GM12878 (cell line): ENCODE results near the gene RPSA. TPM values are rescaled to one million over a fixed set of nuclear protein-coding genes. Genes with fewer than 3 reads are reported as not detected.

Experiments
- ATAC-seq: fragments of 200-7000 bp; cut with Tn5 transposase; 3 replicates; pipeline ENCODE4 v1.9.1; 2020; ENCODE audit warnings: mild to moderate bottlenecking, moderate library complexity
- BruUV-seq: library from RNA; stranded (reverse); fragments of 400-500 nt; replicated peaks from 2 replicates; lab custom pipeline; 2021; lab: Mats Ljungman, UMichigan
- CTCF ChIA-PET: fragments of 300-600 bp; sonication (Branson Sonifier 250); formaldehyde crosslinking; extraction: SDS; loops from one replicate; lab custom pipeline; 2021; ENCODE audit warnings: inconsistent platforms; lab: Yijun Ruan, JAX
- POLR2A ChIA-PET: fragments of 350-600 bp; formaldehyde crosslinking; extraction: SDS; loops from one replicate; lab custom pipeline; 2021; ENCODE audit warnings: inconsistent platforms; lab: Charles Lee
- RAD21 ChIA-PET: fragments of 300-600 bp; sonication (Branson Sonifier 250); formaldehyde crosslinking; loops from one replicate; lab custom pipeline; 2023; ENCODE audit warnings: antibody characterized with exemption; ENCODE audit not compliant: unreplicated experiment; lab: Charles Lee
- SMC1A ChIA-PET: fragments of 300-600 bp; sonication (Branson Sonifier 250); formaldehyde crosslinking; loops from one replicate; lab custom pipeline; 2023; ENCODE audit not compliant: unreplicated experiment, uncharacterized antibody; lab: Charles Lee
- DNase-seq: peaks from one replicate; pipeline ENCODE4 v3.0.0-alpha.2; 2011; ENCODE audit warnings: low read depth, low spot score
- FAIRE-seq: peaks from 3 replicates; lab custom pipeline; 2011; peaks lifted over from hg19 to GRCh38; lab: Jason Lieb, UNC
- H2AFZ ChIP-seq: 2 replicates; pipeline ENCODE4 v1.6.0; 2011; ENCODE audit warnings: low read depth, low read length, control low read depth; ENCODE audit not compliant: control insufficient read depth
- H3K27ac ChIP-seq: 2 replicates; pipeline ENCODE4 v1.5.1; 2011; ENCODE audit warnings: control low read depth; ENCODE audit not compliant: control insufficient read depth, insufficient read depth
- H3K27me3 ChIP-seq, 2 experiments: replicated peaks in 1 of 2; 2 replicates each; pipeline versions ENCODE4 v1.6.0 to v1.6.1; 2011; ENCODE audit warnings: low read length in 1 of 2; ENCODE audit not compliant: control insufficient read depth in 2 of 2, insufficient read depth in 2 of 2
- H3K36me3 ChIP-seq, 2 experiments: 2 replicates each; pipeline ENCODE4 v1.5.1; 2011; ENCODE audit warnings: low read length in 1 of 2; ENCODE audit not compliant: control insufficient read depth in 2 of 2, insufficient read depth in 2 of 2
- H3K4me1 ChIP-seq: 2 replicates; pipeline ENCODE4 v1.6.1; 2011; ENCODE audit warnings: mild to moderate bottlenecking, low read length, moderate library complexity, mixed read lengths; ENCODE audit not compliant: control insufficient read depth, insufficient read depth
- H3K4me2 ChIP-seq: 2 replicates; pipeline ENCODE4 v1.6.0; 2011; ENCODE audit warnings: control low read depth; ENCODE audit not compliant: control insufficient read depth, insufficient read depth
- H3K4me3 ChIP-seq: fragments of 200-600 bp; sonication (generic); 2 replicates; pipeline ENCODE4 v1.5.1; 2016
- H3K79me2 ChIP-seq: 2 replicates; pipeline ENCODE4 v1.6.0; 2011; ENCODE audit warnings: low read length; ENCODE audit not compliant: control insufficient read depth, insufficient read depth
- H3K9ac ChIP-seq: 2 replicates; pipeline ENCODE4 v1.8.0; 2011; ENCODE audit warnings: low read length, control low read depth, mixed read lengths; ENCODE audit not compliant: control insufficient read depth, insufficient read depth
- H3K9me3 ChIP-seq: replicated peaks from 3 replicates; pipeline ENCODE4 v1.5.1; 2011; ENCODE audit warnings: mild to moderate bottlenecking, low read length; ENCODE audit not compliant: control insufficient read depth, insufficient read depth
- H4K20me1 ChIP-seq: 2 replicates; pipeline ENCODE4 v1.6.0; 2011; ENCODE audit not compliant: control insufficient read depth, insufficient read depth
- CEBPZ ChIP-seq: fragments of 150-350 bp; IDR thresholded peaks from 2 replicates; pipeline ENCODE4 v1.6.1; 2016; ENCODE audit warnings: low read depth, low read length
- CHD1 ChIP-seq: IDR thresholded peaks from 2 replicates; pipeline ENCODE4 v1.6.1; 2012; ENCODE audit warnings: low read depth, low read length, improper control_type of control experiment
- ETV6 ChIP-seq, 2 experiments: fragments of 450-650 bp in 1 of 2; IDR thresholded peaks in 1 of 2; conservative IDR thresholded peaks in 1 of 2; 2 replicates each; pipeline ENCODE4 v1.6.1; 2014; ENCODE audit warnings: antibody characterized with exemption in 1 of 2, borderline replicate concordance in 1 of 2, low read depth in 1 of 2, mild to moderate bottlenecking in 1 of 2, moderate library complexity in 1 of 2
- MLLT1 ChIP-seq: fragments of 450-650 bp; IDR thresholded peaks from 2 replicates; pipeline ENCODE4 v1.6.1; 2016; ENCODE audit warnings: mild to moderate bottlenecking
- MYC ChIP-seq: IDR thresholded peaks from 2 replicates; pipeline ENCODE4 v1.6.1; 2011; ENCODE audit warnings: mild to moderate bottlenecking, low read length, moderate library complexity, inconsistent platforms; ENCODE audit not compliant: insufficient read depth, insufficient replicate concordance, insufficient read length, severe bottlenecking
- NFYB ChIP-seq: IDR thresholded peaks from 2 replicates; pipeline ENCODE4 v1.6.1; 2011; ENCODE audit warnings: low read depth, mild to moderate bottlenecking, low read length, improper control_type of control experiment, moderate library complexity; ENCODE audit not compliant: insufficient read depth
- NR2F1 ChIP-seq: fragments of 450-650 bp; conservative IDR thresholded peaks from 2 replicates; pipeline ENCODE4 v1.6.1; 2017; ENCODE audit warnings: mild to moderate bottlenecking
- PML ChIP-seq: IDR thresholded peaks from 2 replicates; pipeline ENCODE4 v1.6.1; 2012; ENCODE audit warnings: low read length, inconsistent platforms
- RELA ChIP-seq: fragments of 450-650 bp; IDR thresholded peaks from 2 replicates; pipeline ENCODE4 v1.8.0; 2014; ENCODE audit warnings: borderline replicate concordance; ENCODE audit not compliant: partially characterized antibody
- SUPT20H ChIP-seq: IDR thresholded peaks from 2 replicates; pipeline ENCODE4 v1.6.1; 2011; ENCODE audit warnings: low read depth, mild to moderate bottlenecking, low read length, moderate library complexity, borderline replicate concordance; ENCODE audit not compliant: control insufficient read depth
- ZBTB40 ChIP-seq: fragments of 450-650 bp; IDR thresholded peaks from 2 replicates; pipeline ENCODE4 v1.6.1; 2016; ENCODE audit warnings: mild to moderate bottlenecking, moderate library complexity, borderline replicate concordance
- ZSCAN29 ChIP-seq: fragments of 450-650 bp; IDR thresholded peaks from 2 replicates; pipeline ENCODE4 v1.6.1; 2017; ENCODE audit warnings: mild to moderate bottlenecking, moderate library complexity
- WGBS: methylation state at CpG from one replicate; pipeline ENCODE4 v1.1.6; 2016; ENCODE audit warnings: low lambda C conversion rate; ENCODE audit not compliant: insufficient replicate concordance, insufficient coverage; ENCODE audit errors: missing lambda C conversion rate; 5-methylcytosine and 5-hydroxymethylcytosine counted together
- in situ Hi-C: fragments of 300-500 bp; cut with MboI; formaldehyde crosslinking; loops from 9 replicates; pipeline ENCODE4 v1.14.3; 2018; ENCODE audit warnings: mixed read lengths
- intact Hi-C: fragments of 100-400 bp; cut with micrococcal nuclease; formaldehyde crosslinking; loops from one replicate; pipeline ENCODE4 v1.14.2; 2022; ENCODE audit not compliant: unreplicated experiment
- polyA plus RNA-seq, 11 experiments: library from polyadenylated mRNA; depleted of rRNA in 4 of 11; unstranded in 6 of 11; stranded (reverse) in 5 of 11; fragments of >200 nt; fragmentation: Nextera tagmentation in 4 of 11; fragmentation: Illumina TruSeq in 1 of 11; extraction: Ambion mirVana in 4 of 11; extraction: Trizol in 1 of 11; gene quantifications; 1 replicate in 1 of 11; 2 replicates in 10 of 11; pipeline versions ENCODE4 v1.2.1 to v1.2.3, GENCODE V29; 2011 to 2016; ENCODE audit warnings: inconsistent platforms in 2 of 11, missing spikeins in 2 of 11, low read depth in 1 of 11
- total RNA-seq, 4 experiments: library from RNA; depleted of rRNA in 3 of 4; stranded (reverse); fragments of >200 nt in 3 of 4; fragmentation: Illumina TruSeq in 1 of 4; extraction: Trizol in 1 of 4; gene quantifications; 2 replicates each; pipeline versions ENCODE4 v1.2.1 to v1.2.3, GENCODE V29; 2013 to 2021

RPSA gene
- total and polyA plus RNA-seq, 10 of the 15 experiments (the other 5 are each of a cell fraction or from before 2014, with no cell fraction given) = 1,012 to 5,036 (median 3,460) TPM

GRCh38 chr3:39378957-39379777, 27.4 kb upstream of the RPSA start:
- DNase-seq = no peak
- H3K9me3 ChIP-seq = no peaks in the 10 kb centered on the region
- RAD21 ChIA-PET = interaction anchor here (0.7 to 9.6 kb wide), 5 partner anchors 9 to 88 kb away, joined by 3 to 232 read pairs (median 4); no protein-coding TSS in a partner anchor
- no peak for TF ChIP-seq NFYB
- TF ChIP-seq MYC = no peak
- TF ChIP-seq ZBTB40 = no peak
- no peak for TF ChIP-seq ZSCAN29
- TF ChIP-seq CEBPZ = no peak
- TF ChIP-seq MLLT1 = no peak
- no peak for TF ChIP-seq RELA
- no peak for TF ChIP-seq NR2F1
- TF ChIP-seq SUPT20H = no peak
- TF ChIP-seq CHD1 = no peak
- no peak for TF ChIP-seq PML
- TF ChIP-seq ETV6 (conservative IDR thresholded peaks at IDR 0.05 in 1 of 2, IDR thresholded peaks at IDR 0.05 in 1 of 2; ENCODE audit: borderline replicate concordance in 1 of 2, low read depth in 1 of 2) = no peak

More at GRCh38 chr3:39378957-39379777, 27.4 kb upstream of the RPSA start:
- Histone ChIP-seq H4K20me1 (no peaks in the 10 kb centered on the region), H3K4me3 (no peak overlapping the region), H3K9ac (no peak overlapping the region), H3K79me2 (peaks cover 10% of the 10 kb centered on the region), H3K4me2 (no peak overlapping the region), H2AFZ (no peak overlapping the region), H3K4me1 (peaks cover 14% of the 10 kb centered on the region), H3K27ac (no peak overlapping the region), H3K27me3 (no peaks in the 10 kb centered on the region), H3K36me3 (no peaks in the 10 kb centered on the region)
- in situ Hi-C loops (no loop called here), intact Hi-C loops (loop anchor here (1.0 to 5.0 kb wide), 6 partner anchors 50 to 278 kb away; partner anchors contain the start of gene CCR8)
- SMC1A ChIA-PET = interaction anchor here (0.8 to 7.4 kb wide), 7 partner anchors 11 to 189 kb away, joined by 3 to 234 read pairs (median 4); no protein-coding TSS in a partner anchor
- 73% methylated on average over 10 of the region's 10 CpGs for WGBS
- POLR2A ChIA-PET = interaction anchor here (0.7 to 1.8 kb wide), 4 partner anchors 8 to 32 kb away, joined by 3 to 7 read pairs (median 4); partner anchors contain the start of gene RPSA
- ATAC-seq (no peak), FAIRE-seq (no peak)
- BruUV-seq = no TSS peak
- CTCF ChIA-PET = interaction anchor here (0.6 to 7.2 kb wide), 10 partner anchors 10 to 193 kb away, joined by 3 to 323 read pairs (median 8); partner anchors contain the start of gene XIRP1
